SU-DHL-6 (cell line): ENCODE measurements around the gene PFN1.
A peak's percentile ranks its signal among the peaks of the same experiment; 100 is the strongest.

Source experiments
- CTCF ChIP-seq: fragments of 200-600 bp; sonication (generic); IDR thresholded peaks from one replicate; pipeline ENCODE4 v1.5.1; 2017; ENCODE audit warnings: antibody characterized with exemption, mild to moderate bottlenecking, low read length, moderate library complexity; ENCODE audit not compliant: insufficient read depth, poor library complexity, severe bottlenecking
- EZH2phosphoT487 ChIP-seq: fragments of 200-600 bp; sonication (generic), shearing (Covaris generic); conservative IDR thresholded peaks from 2 replicates; pipeline ENCODE4 v1.6.1; 2018; ENCODE audit warnings: mild to moderate bottlenecking, antibody characterized with exemption, low read length, moderate library complexity, mixed read lengths

DNA sequence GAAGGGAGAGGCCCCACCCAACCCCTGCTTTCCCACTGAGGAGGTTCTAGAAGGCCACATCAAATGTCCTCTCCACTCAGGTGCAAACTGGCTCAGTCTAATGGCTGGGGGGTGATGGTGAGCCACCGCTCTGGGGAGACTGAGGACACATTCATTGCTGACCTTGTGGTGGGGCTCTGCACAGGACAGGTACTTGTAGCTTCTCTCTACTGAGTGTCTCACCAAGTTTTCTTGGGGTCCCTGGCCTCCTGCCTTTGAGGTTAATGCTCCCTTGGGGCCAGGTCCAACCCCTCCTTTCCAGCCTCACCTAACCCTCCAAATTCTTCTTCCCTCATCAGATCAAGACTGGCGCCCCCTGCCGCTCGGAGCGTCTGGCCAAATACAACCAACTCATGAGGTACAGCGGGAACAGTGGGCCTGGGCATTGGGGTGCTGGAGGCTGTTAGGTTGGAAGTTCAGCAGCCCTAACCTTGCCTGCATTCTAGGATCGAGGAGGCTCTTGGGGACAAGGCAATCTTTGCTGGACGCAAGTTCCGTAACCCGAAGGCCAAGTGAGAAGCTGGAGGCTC, 8.2 kb upstream of the PFN1 start:
- TF ChIP-seq EZH2phosphoT487: no peak
- TF ChIP-seq CTCF: peak; percentile 96
